Caco-2 (cell line): ENCODE measurements around the gene THY1. TPM values are rescaled to one million over a fixed set of nuclear protein-coding genes. Genes with fewer than 3 reads are reported as not detected.
A peak's percentile ranks its signal among the peaks of the same experiment; 100 is the strongest.

ENCODE experiments used
- BruUV-seq: library from RNA; stranded (reverse); fragments of 400-500 nt; replicated peaks from 2 replicates; lab custom pipeline; 2021; lab: Mats Ljungman, UMichigan
- CTCF ChIA-PET: fragments of 300-600 bp; sonication (Branson Sonifier 250); formaldehyde crosslinking; loops from one replicate; lab custom pipeline; 2022; ENCODE audit warnings: antibody characterized with exemption; lab: Charles Lee
- POLR2A ChIA-PET: fragments of 300-600 bp; sonication (Branson Sonifier 250); formaldehyde crosslinking; loops from one replicate; lab custom pipeline; 2022; ENCODE audit warnings: antibody characterized with exemption; lab: Charles Lee
- DNase-seq, 2 experiments: peaks; one replicate each; pipeline versions ENCODE4 v3.0.0 to v3.0.0-alpha.2; 2020 to 2022
- H3K27me3 ChIP-seq: replicated peaks from 2 replicates; pipeline ENCODE4 v1.6.0; 2011; ENCODE audit warnings: low read length; ENCODE audit not compliant: control insufficient read depth, insufficient read depth
- H3K36me3 ChIP-seq: 2 replicates; pipeline ENCODE4 v1.5.1; 2011; ENCODE audit warnings: low read length; ENCODE audit not compliant: control insufficient read depth, insufficient read depth
- H3K4me1 ChIP-seq: fragments of 250-450 bp; sonication (Bioruptor Pico); 2 replicates; pipeline ENCODE4 v1.5.1; 2020; ENCODE audit warnings: mild to moderate bottlenecking
- H3K4me3 ChIP-seq: 2 replicates; pipeline ENCODE4 v1.5.1; 2011; ENCODE audit warnings: low read depth, mild to moderate bottlenecking, control low read depth, low read length
- H3K9me3 ChIP-seq: fragments of 250-450 bp; sonication (Bioruptor Pico); 2 replicates; pipeline ENCODE4 v1.5.1; 2020; ENCODE audit warnings: mild to moderate bottlenecking, moderate library complexity
- H3K27ac Mint-ChIP-seq: one replicate; pipeline ENCODE4 v1.8.0; 2022; ENCODE audit warnings: mixed read lengths; ENCODE audit not compliant: unreplicated experiment
- H3K27me3 Mint-ChIP-seq: one replicate; pipeline ENCODE4 v1.8.0; 2022; ENCODE audit warnings: mixed read lengths; ENCODE audit not compliant: insufficient read depth, unreplicated experiment
- H3K36me3 Mint-ChIP-seq: one replicate; pipeline ENCODE4 v1.8.0; 2022; ENCODE audit warnings: mild to moderate bottlenecking, mixed read lengths; ENCODE audit not compliant: insufficient read depth, unreplicated experiment
- H3K4me1 Mint-ChIP-seq: one replicate; pipeline ENCODE4 v1.8.0; 2022; ENCODE audit warnings: low read depth, mixed read lengths; ENCODE audit not compliant: unreplicated experiment
- H3K4me3 Mint-ChIP-seq: one replicate; pipeline ENCODE4 v1.8.0; 2022; ENCODE audit warnings: mild to moderate bottlenecking, moderate library complexity, mixed read lengths; ENCODE audit not compliant: unreplicated experiment
- H3K9me3 Mint-ChIP-seq: one replicate; pipeline ENCODE4 v1.8.0; 2022; ENCODE audit warnings: mixed read lengths; ENCODE audit not compliant: unreplicated experiment
- intact Hi-C: fragments of 100-400 bp; cut with micrococcal nuclease; formaldehyde crosslinking; loops from one replicate; pipeline ENCODE4 v1.10.0; 2022; ENCODE audit not compliant: unreplicated experiment
- total RNA-seq: library from RNA; stranded (reverse); gene quantifications from 2 replicates; pipeline ENCODE4 v1.2.3, GENCODE V29; 2022
- TF ChIP-seq, protein P1 (sequence below), 2 experiments: fragments of 200-600 bp in 1 of 2; IDR thresholded peaks; 1 replicate in 1 of 2; 2 replicates in 1 of 2; pipeline versions ENCODE4 v1.5.1 to v1.8.0; 2011 to 2022; ENCODE audit warnings: antibody characterized with exemption in 1 of 2, control low read depth in 1 of 2, inconsistent platforms in 1 of 2, low read depth in 1 of 2, low read length in 1 of 2, mild to moderate bottlenecking in 1 of 2, moderate library complexity in 1 of 2; ENCODE audit not compliant: insufficient read depth in 1 of 2, severe bottlenecking in 1 of 2, unreplicated experiment in 1 of 2

THY1 gene
- total RNA-seq, 1 experiment from 2014 or later = not detected

DNA sequence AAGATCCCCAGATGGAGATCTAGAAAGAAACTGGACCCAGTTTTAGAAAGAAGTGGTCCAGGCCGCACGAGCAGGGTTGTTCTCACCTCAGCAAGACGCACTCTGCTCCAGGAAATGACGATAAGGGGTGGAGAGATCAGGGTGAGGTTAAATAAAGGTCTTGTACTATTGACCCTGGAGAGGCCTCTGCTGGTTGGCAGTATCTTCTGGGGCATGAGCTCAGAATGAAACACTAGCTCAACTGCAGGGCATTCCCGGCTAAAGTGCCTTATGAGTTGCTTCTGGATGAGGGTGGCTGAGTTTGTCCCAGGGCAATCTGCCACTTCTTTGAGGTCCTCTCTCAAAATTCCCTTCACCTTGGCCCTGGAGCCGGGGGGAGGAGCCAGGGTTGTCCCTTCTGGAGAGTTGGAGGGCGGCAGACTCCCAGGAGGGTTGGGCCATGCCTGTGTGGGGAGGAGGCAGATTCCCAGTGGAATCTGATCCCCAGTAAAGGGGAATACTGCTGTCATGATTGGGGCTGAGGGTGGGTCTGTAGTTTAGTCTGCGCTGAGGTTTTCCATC is 52.4 kb downstream of the THY1 start:
- H3K4me3 ChIP-seq = no peak overlapping the region
- Mint-ChIP-seq H3K4me3 (no peak overlapping the region), H3K36me3 (no peaks in the 10 kb centered on the region), H3K9me3 (no peaks in the 10 kb centered on the region), H3K4me1 (peaks cover 48% of the 10 kb centered on the region), H3K27me3 (no peaks in the 10 kb centered on the region), H3K27ac (peak overlapping the region; percentile 62)
- intact Hi-C loops = no loop called here
- H3K36me3 ChIP-seq = no peaks in the 10 kb centered on the region
- ChIA-PET POLR2A (interaction anchor here (0.8 kb wide), 1 partner anchor 9 kb away, joined by 3 read pairs; no protein-coding TSS in a partner anchor), CTCF (interaction anchor here (1.0 to 11.8 kb wide), 5 partner anchors 9 to 48 kb away, joined by 3 to 220 read pairs (median 5); partner anchors contain the start of gene C1QTNF5)
- BruUV-seq = no TSS peak
- peaks cover 54% of the 10 kb centered on the region for H3K4me1 ChIP-seq
- DNase-seq = peak in 1 of 2 experiments; percentile 26
- H3K9me3 ChIP-seq = no peaks in the 10 kb centered on the region
- TF ChIP-seq, protein P1, sequence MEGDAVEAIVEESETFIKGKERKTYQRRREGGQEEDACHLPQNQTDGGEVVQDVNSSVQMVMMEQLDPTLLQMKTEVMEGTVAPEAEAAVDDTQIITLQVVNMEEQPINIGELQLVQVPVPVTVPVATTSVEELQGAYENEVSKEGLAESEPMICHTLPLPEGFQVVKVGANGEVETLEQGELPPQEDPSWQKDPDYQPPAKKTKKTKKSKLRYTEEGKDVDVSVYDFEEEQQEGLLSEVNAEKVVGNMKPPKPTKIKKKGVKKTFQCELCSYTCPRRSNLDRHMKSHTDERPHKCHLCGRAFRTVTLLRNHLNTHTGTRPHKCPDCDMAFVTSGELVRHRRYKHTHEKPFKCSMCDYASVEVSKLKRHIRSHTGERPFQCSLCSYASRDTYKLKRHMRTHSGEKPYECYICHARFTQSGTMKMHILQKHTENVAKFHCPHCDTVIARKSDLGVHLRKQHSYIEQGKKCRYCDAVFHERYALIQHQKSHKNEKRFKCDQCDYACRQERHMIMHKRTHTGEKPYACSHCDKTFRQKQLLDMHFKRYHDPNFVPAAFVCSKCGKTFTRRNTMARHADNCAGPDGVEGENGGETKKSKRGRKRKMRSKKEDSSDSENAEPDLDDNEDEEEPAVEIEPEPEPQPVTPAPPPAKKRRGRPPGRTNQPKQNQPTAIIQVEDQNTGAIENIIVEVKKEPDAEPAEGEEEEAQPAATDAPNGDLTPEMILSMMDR (IDR thresholded peaks at IDR 0.05; ENCODE audit: insufficient read depth in 1 of 2, low read depth in 1 of 2, low read length in 1 of 2, severe bottlenecking in 1 of 2, unreplicated experiment in 1 of 2) = no peak
- H3K27me3 ChIP-seq = no peaks in the 10 kb centered on the region

DNA sequence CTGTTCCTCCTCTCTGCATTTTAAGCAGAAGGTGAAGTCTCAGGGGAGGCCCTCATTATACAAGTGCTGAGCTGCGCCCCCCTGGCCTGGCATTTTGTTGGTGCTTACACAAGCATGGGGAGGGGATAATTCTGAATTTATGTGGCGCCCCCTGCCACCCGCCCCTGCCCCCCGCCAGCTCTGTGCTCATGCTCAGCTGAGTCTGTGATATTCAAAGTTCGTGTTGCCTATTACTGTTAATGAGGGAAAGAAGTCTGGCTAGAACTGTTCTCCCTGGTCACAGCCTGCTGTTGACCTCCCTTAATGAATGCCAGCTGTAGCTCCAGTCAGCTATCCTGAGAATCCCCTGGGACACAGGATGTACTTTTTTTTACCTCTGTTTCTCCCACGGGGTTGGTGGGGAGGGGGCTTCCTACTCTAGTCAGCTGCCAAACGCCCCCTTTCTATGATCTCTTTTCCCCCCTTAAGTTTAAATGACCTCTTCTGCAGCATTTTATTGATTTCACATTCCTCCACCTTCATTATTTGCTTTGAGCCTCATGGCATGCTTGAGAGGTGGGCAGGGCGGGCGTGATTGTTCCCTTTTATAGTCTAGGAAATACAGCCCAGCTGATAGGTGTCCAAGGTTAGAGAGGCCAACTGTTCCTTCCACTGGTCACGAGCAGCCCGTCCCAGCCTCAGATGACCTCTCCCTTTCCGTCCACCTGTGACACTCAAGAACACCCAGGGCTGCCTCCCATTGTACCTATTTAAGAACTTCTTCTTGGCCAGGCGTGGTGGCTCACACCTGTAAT is 53.6 kb downstream of the THY1 start:
- no peaks in the 10 kb centered on the region for H3K9me3 Mint-ChIP-seq
- Histone ChIP-seq H3K4me3 (no peak overlapping the region), H3K36me3 (no peaks in the 10 kb centered on the region), H3K27me3 (no peaks in the 10 kb centered on the region), H3K4me1 (peaks cover 64% of the 10 kb centered on the region), H3K9me3 (no peaks in the 10 kb centered on the region)
- intact Hi-C loops = loop anchor here (2.0 kb wide), 1 partner anchor 17 kb away; no protein-coding TSS in a partner anchor
- peak overlapping the region; percentile 93 for H3K27ac Mint-ChIP-seq
- no peak overlapping the region for H3K4me3 Mint-ChIP-seq
- no peaks in the 10 kb centered on the region for H3K27me3 Mint-ChIP-seq
- TF ChIP-seq, protein P1 (IDR thresholded peaks at IDR 0.05; ENCODE audit: insufficient read depth in 1 of 2, low read depth in 1 of 2, low read length in 1 of 2, severe bottlenecking in 1 of 2, unreplicated experiment in 1 of 2) = no peak
- DNase-seq = no peak
- CTCF ChIA-PET = interaction anchor here (0.6 to 11.8 kb wide), 7 partner anchors 9 to 260 kb away, joined by 3 to 220 read pairs (median 6); partner anchors contain the start of genes C1QTNF5, MCAM and USP2
- no TSS peak for BruUV-seq
- POLR2A ChIA-PET = interaction anchor here (1.1 to 1.8 kb wide), 3 partner anchors 11 to 31 kb away, joined by 3 to 7 read pairs (median 6); partner anchors contain the start of gene C1QTNF5
- H3K4me1 Mint-ChIP-seq = peaks cover 60% of the 10 kb centered on the region
- H3K36me3 Mint-ChIP-seq = no peaks in the 10 kb centered on the region
